OCI-M2 (cell line): Measurements from ENCODE around the gene SLC35B1.

Experiments used
- DNase-seq: peaks from one replicate; lab custom pipeline; 2025; ENCODE audit not compliant: unreplicated experiment; lab: John Stamatoyannopoulos, UW

Gene SLC35B1

DNA sequence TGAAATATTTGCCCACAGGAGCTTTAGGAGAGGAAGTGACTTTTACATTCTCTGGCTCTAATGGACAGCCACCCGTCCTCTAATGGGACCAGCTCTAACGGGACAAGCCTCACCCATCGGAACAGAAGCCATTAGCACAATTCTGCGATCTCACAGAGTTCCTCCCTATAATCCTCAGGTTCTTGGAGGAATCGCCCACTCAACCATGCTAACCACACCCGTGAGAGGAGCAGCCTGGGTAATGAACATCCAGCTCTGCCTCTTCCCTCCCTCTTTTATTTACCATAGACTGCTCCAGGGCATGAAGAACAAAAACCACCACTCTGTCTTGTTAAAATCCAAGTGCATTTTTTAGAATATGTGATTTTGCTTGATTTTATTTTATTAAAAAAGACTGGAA, 6.8 kb downstream of the SLC35B1 start:
- no peak for DNase-seq

DNA sequence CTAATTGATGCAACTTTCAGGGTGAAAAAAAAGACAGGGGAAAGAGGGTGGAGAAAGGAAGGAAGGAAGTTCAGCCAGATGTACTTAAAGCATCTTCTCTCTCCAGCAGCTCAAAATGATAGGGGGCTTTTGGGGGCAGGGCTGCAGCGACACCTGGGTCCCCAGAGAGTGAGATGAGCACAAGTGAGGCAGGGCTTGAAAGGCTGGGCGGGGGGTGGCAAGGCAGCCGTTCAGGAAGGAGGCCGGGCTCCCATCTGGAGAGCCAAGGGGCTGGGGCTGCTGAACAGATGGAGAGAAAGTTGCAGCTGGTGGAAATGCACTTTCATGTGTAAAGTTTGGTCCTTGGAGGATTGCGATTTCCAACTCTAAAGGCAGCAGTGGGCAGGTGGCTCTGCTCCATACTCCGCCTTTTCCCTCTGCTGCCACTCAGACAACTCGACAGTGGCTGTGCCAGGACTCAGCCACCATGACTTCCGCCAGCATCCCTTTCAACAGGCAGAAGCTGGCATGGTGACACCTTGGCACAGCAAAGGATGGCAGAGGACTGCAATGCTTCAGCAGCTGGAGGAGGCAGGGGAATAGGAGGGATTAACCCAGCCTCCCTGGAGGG, 7.7 kb downstream of the SLC35B1 start:
- no peak for DNase-seq

DNA sequence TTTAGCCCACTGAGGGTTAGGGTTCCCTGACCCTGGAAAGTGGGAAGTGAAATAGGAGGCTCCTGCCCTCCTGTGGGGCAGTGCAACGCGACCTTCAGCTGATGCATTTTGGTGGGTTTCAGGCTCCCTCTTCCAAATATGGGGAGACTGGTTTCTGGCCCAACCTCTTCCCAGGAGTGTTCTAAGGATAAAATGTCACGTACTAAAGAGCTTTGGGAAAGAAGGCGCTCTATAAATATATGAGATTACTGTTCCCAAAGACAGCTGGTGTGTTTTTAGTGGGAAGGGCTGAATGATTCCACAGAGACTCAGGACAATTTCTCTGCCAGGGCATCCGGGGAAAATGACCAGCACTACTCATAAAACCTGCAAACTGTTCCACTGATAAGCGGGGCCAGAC, 9.8 kb downstream of the SLC35B1 start:
- DNase-seq: no peak

DNA sequence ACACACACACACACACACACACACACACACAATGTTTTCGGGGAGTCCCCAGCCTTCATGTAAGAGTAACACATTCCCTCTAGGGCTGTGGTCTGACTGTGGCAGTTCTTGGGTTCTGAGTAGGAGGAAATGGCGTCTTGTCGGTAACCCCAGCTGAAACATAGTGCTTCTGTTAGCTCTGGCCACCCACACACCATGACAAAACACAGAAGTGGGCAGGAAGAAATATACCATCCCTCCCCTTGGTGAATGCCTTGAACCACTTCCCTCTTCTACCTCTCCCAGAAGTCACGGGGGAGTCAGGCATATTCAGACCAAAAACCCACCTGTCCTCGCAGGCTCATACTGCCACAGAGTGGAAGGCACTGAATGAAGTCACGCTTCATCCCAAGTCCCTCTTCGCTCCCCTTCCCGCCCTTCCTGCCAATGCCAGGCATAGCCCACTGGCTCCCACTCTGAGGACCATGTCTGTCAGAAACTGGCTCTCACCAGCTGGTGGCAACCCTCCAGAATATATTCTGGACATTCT, 11.5 kb downstream of the SLC35B1 start:
- no peak for DNase-seq

- no peak for DNase-seq
Measured at GRCh38 chr17:49695698-49696232, 12.0 kb downstream of the SLC35B1 start.

GRCh38 chr17:49694847-49695697, 12.7 kb downstream of the SLC35B1 start:
- DNase-seq: no peak

DNA sequence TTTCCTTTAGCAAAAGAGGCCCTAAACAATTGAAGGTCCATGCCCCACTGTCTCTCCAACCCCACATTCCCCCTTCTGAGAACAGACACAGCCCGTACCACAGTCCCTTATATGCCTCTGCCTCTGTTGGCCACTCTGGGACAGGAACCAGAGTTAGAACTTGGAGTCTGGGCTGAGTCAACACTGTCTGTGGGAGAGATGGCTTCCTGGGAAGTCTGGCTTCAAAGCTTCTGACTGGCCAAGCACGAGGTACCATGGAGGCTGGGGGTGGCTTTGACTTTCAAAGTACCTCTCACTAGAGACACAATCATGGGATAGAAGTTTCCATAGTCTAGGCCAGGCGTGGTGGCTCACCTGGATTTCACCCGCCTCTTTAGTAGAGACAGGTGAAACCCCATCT, 15.0 kb downstream of the SLC35B1 start:
- no peak for DNase-seq

GRCh38 chr17:49691677-49692191, 16.0 kb downstream of the SLC35B1 start:
- no peak for DNase-seq

DNA sequence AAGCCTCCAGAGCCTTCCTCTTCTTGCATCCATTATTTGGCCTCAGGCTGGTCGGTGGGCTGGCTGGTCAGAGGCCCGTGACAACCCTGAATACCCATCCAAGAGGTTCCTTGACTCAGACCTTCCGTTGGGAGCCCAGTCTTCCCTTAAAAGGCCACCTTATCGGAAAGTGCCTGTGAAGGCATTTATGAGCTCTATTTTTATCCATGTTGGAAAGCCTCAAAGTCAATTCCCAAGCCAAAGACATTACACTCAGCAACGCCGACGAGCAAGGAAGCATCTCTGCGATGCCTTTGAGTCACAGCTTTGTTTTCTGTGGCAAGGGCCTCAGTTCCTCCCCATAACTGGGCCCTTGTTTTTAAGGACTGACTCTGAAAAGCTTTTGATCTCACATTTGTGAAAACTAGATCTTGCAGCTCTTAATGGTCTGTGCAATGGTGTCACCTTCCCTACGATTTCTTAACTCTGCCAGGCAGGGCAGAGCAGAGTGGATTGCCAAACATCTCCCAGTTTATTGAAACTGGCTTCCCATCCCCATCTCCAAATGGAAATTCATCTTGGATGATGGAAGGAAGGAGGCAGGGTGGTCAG, 16.6 kb downstream of the SLC35B1 start:
- DNase-seq: no peak

GRCh38 chr17:49690256-49690655, 17.5 kb downstream of the SLC35B1 start:
- DNase-seq: no peak

DNA sequence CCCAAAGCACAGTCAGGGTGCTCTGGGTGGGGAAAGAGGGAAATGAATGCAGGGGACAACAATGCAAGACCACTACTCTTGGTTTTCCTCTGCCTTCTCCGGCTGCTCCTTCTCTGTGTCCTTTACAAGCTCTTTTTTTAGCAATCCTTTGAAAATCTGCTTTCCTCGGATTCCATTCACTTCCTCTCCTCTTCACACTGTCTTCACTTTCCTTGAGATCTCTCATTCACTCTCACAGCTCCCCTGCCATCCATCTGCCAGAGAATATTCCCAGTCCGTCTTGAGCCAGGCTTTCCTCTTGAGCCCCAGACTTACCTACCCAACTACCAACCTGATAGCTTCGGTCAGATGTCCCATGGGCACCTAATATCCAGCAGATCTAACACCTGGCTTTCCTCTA, 18.9 kb downstream of the SLC35B1 start:
- no peak for DNase-seq

GRCh38 chr17:49687878-49688491, 19.8 kb downstream of the SLC35B1 start:
- DNase-seq: no peak

GRCh38 chr17:49681106-49681979, 26.4 kb downstream of the SLC35B1 start:
- DNase-seq: no peak

GRCh38 chr17:49680314-49680713, 27.4 kb downstream of the SLC35B1 start:
- DNase-seq: no peak

DNA sequence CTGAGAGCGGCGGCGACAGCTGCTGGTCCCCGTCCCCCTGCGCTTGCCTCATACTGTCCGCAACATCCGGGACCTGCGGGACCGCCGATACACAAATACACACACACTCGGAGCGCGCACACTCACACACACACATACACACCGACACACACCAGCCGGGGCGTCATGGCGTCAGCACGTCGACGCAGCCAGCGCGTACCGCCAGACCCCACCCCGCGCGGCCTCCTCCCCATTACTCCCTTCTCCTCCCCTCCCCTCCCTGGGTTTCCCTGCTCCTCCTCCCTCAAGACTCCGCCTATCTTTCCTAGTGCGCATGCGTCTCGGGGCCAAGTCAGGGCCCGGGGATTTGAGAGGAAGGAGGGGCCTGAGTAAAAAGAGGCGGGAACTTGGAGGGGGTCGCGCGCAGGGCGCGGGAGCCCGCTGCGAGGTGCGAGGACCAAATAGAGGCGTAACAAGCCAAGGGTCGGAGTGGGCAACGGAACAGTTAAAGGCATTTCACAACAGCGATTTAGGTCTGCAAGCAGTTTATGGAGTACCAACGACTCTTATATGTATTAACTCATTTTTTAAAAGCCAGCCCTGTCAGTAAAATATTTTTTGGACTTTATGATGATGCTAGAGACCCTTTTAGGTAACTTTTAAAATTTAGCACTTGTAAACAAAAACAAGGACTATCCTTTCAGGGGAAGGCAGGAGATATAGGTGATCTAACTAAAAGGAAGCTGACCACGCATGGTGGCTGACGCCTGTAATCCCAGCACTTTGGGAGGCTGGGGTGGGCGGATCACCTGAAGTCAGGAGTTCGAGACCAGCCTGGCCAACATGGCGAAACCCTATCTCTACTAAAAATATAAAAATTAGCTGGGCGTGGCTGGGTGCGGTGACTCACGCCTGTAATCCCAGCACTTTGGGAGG, 29.6 kb downstream of the SLC35B1 start, which contains the start of gene SPOP:
TSS of gene SPOP (minus strand) at position 165 of the 915 bp plus-strand sequence. CDS start 55,287 bp downstream, outside the sequence.
- DNase-seq: peak; percentile 51

DNA sequence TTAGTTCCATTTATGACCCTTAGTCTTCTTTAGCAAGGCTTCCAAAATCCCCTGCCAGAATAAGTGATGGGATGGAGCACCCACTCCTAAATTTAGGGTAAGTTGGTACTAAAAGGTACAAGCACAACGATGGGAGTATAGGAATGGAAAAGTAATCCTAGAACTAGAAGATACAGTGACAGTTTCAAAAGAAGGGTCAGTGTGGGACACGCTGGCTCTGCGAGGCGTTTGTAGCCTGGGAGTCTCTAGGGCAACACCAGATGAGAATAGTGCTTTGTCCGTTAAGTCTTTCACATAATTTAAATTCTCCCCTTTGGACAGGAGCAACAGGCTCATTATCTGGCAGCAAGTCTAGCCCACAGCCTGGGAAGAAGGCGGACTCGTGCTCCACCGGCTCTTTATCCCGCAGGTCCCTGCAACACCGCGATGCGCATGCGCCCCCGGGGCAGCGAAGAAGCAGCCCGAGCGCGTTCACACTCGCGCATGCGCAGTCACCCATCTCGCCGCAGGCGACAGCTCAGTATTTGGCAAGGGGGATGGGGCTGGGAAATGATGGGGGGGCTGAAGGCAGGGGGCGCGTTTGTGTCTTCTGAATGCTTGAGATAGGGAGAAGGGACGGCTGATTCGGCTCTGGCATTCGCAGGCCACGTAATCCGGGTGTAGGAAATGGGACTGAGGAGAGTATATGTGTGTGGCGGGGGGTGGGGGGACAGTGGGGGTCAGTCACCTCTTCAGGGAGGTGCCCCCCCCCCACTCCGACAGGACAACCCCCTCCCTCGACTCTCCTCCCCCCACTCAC, 30.4 kb downstream of the SLC35B1 start:
- DNase-seq: no peak

DNA sequence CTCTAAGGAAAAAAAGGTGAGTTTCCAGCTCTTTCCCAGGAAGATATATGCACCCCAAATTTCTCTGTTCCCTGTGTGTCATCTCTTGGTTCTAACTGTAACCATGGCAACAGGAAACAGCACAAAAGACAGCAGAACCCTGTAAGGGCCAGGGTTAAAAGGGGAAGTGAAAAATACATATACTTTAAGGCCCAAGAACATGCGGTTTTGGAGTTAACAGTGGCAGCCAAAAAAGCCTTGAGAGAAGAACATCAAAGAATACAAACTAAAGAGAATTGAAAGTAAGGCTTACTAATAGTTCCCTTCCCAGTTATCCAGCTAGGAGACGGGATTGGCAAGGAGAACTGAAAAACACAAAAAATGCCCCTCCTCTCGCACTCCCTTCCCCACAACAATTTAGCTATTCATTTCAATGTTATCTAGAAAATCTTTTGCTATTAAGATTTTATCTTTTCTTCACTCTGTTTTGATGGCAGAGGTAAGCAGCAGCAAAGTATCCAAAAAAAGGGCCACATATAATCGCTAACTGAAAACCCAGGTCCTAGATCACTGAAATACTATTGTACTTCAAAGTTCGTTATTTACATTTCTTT, 31.4 kb downstream of the SLC35B1 start:
- DNase-seq: no peak

DNA sequence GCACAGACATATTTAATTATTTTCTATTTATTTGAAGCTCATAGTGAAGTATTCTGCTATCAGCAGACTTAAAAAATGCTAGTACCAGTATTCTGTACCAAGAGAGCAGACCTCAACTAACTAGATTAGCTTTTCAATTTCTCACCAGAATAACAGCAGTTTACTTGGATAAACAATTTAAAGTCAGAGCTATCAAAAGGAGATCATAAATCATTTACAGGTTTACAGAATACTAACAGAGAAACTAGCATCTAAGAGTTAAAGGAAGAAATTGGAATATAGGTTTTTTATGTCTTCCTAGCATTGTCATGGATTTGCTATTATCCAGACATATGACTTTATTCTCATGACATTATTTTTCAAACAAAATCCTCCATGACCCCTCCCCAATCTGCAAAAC, 33.3 kb downstream of the SLC35B1 start:
- no peak for DNase-seq
